Mucosa of descending colon (tissue), 3 donors: ENCODE results near the gene PIM1. TPM values are rescaled to one million over a fixed set of nuclear protein-coding genes. Genes with fewer than 3 reads are reported as not detected.
A peak's percentile ranks its signal among the peaks of the same experiment; 100 is the strongest.

Experiments used
- ATAC-seq: fragments of 200-7000 bp; cut with Tn5 transposase; one replicate; pipeline ENCODE4 v1.9.1; 2020; ENCODE audit warnings: mild to moderate bottlenecking, moderate library complexity
- DNase-seq, 3 donors: peaks; one replicate each; pipeline ENCODE4 v3.0.0-alpha.2; 2020
- H3K36me3 ChIP-seq: fragments of 200-600 bp; one replicate; pipeline ENCODE4 v1.8.0; 2021; ENCODE audit warnings: low read depth, mild to moderate bottlenecking
- H3K4me1 ChIP-seq: fragments of 200-600 bp; one replicate; pipeline ENCODE4 v1.8.0; 2021; ENCODE audit warnings: low read depth, mild to moderate bottlenecking
- H3K4me3 ChIP-seq: fragments of 200-600 bp; one replicate; pipeline ENCODE4 v1.8.0; 2021; ENCODE audit warnings: mild to moderate bottlenecking
- H3K9me3 ChIP-seq: fragments of 200-600 bp; one replicate; pipeline ENCODE4 v1.8.0; 2021; ENCODE audit warnings: mild to moderate bottlenecking
- intact Hi-C, 2 donors: fragments of 100-400 bp; cut with DNase I in 1 of 2; cut with micrococcal nuclease in 1 of 2; formaldehyde crosslinking; loops; one replicate each; pipeline versions ENCODE4 v1.11.0 to v1.11.1; 2022; cut with DNase I, micrococcal nuclease
- total RNA-seq, 3 donors: library from RNA; stranded (reverse); fragmentation: NEBNext Ultra II Directional in 2 of 3; extraction: Animal tissue kit (Norgen Biotek cat#: 25700) in 2 of 3; gene quantifications; one replicate each; pipeline versions ENCODE4 v1.2.1 to v1.2.4, GENCODE V29; 2021 to 2023
- TF ChIP-seq, protein P1 (sequence below): fragments of 200-600 bp; IDR thresholded peaks from one replicate; pipeline ENCODE4 v1.8.0; 2022; ENCODE audit warnings: antibody characterized with exemption, mild to moderate bottlenecking
- donor health status: DM: no; HTN: no; CAD: no; lungs with moderate emphysema.
- donor health status: DM: no; HTN: no; CAD: no.
- donor health status: DM: no; HTN: yes; CAD: no.

The PIM1 gene
- total RNA-seq, 3 donors from 2014 or later, result 36.9 to 84.1 (median 56.0) TPM

DNA sequence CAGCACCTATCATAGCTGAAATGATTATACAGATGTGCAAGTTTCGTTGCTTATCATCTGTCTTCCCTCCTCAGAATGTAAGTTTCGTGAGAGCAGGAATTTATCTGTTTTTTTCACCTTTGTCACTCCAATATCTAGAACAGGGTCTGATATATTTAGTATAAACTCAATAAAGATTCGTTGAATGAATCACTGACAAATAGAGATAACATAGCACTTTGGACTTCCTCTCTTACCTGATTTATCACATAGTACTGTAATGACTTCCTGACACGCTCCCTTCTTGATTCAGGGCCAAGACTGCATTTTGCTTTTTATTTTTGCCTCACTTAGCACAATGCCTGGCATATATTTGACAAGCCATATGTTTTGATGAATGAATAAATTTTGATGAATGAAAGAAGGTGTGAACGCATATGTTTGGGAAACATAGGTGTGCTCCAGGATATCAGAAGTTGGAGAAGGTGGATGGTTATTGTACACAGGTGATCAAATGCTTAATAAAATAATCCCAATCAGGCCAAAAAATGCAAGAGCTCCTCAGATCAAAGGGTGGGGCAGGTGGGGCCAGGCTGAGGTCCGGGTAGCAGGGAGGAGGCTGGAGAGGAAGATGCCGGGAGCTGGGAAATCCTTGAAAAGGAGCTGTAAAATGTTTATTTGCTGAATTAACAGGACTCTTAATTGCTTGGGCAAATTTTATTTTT lies 33.0 kb downstream of the PIM1 start:
- TF ChIP-seq, protein P1, sequence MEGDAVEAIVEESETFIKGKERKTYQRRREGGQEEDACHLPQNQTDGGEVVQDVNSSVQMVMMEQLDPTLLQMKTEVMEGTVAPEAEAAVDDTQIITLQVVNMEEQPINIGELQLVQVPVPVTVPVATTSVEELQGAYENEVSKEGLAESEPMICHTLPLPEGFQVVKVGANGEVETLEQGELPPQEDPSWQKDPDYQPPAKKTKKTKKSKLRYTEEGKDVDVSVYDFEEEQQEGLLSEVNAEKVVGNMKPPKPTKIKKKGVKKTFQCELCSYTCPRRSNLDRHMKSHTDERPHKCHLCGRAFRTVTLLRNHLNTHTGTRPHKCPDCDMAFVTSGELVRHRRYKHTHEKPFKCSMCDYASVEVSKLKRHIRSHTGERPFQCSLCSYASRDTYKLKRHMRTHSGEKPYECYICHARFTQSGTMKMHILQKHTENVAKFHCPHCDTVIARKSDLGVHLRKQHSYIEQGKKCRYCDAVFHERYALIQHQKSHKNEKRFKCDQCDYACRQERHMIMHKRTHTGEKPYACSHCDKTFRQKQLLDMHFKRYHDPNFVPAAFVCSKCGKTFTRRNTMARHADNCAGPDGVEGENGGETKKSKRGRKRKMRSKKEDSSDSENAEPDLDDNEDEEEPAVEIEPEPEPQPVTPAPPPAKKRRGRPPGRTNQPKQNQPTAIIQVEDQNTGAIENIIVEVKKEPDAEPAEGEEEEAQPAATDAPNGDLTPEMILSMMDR, result no peak
- DNase-seq, result peak in 1 of 3 donors; percentile 67

DNA sequence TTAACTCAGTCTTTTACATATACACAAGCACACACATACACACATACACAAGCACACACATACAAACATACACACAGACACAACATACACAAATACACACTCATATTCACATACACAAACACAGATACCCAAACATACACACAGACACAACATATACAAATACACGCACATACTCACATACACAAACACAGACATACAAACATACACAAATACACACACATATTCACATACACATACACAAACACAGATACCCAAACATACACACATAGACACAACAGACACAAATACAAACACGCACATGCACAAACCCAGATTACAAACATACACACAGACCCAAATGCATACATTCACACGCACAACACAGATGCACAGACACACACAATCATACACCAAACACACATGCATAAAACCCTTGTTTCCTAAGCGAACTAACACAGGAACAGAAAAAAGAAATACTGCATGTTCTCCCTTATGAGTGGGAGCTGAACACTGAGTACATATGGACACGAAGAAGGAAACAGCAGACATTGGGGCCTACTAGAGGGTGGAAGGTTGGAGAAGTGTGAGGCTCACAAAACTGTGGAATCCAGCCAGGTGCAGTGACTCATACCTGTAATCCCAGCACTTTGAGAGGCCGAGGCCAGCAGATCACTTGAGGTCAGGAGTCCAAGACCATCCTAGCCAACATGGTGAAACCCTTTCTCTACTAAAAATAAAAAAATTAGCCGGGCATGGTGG lies 34.2 kb downstream of the PIM1 start:
- DNase-seq (peak in 2 of 3 donors; percentile 61 to 84), ATAC-seq (peak; percentile 84)
- Histone ChIP-seq H3K9me3 (no peaks in the 10 kb centered on the region), H3K36me3 (no peaks in the 10 kb centered on the region), H3K4me3 (no peak overlapping the region), H3K4me1 (peaks cover 18% of the 10 kb centered on the region)
- TF ChIP-seq, protein P1, result no peak
- intact Hi-C loops, result loop anchor here (10.0 kb wide), 1 partner anchor 179 kb away; no protein-coding TSS in a partner anchor

More for the DNA sequence above, 33.0 kb downstream of the PIM1 start:
- ATAC-seq, result peak; percentile 88
- no peaks in the 10 kb centered on the region for H3K9me3 ChIP-seq
- H3K36me3 ChIP-seq, result no peaks in the 10 kb centered on the region
- H3K4me3 ChIP-seq, result no peak overlapping the region
- intact Hi-C loops, result loop anchor here (10.0 kb wide), 1 partner anchor 178 kb away; no protein-coding TSS in a partner anchor
- peaks cover 18% of the 10 kb centered on the region for H3K4me1 ChIP-seq

DNA sequence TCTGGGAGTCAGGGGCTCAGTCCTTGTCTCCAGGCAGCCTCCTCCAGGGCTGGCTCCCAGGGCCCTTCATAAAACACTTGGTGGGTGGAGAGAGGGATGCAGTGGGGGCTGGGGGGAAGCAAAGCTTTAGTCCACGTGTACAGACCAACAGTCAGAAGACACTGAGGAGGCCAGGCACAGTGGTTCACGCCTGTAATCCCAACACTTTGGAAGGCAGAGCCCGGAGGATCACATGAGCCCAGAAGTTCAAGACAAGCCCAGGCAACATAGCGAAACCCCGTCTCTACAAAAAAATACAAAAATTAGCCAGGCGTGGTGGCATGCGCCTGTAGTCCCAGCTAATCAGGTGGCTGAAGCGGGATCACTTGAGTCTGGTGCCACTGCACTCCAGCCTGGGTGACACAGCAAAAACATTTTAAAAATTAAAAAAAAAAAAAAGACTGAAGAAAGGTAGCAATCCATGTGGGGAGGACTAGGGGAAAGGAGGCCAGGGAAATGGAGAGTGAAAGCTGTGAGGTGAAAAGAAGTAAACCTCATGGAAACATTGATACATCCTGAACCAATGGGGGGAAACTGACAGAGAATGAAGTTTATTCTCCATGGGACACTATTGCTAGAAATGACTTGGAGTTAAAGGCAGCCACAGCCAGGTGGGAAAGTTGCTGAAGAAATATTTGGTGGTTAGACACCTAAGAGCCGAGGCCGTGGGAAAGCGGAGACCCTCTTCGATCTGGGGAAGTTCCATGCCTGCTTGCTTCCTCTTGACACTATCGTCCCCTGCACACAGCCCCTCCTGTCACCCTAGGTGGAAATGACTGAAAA lies 35.4 kb downstream of the PIM1 start:
- no peak overlapping the region for H3K4me3 ChIP-seq
- no peaks in the 10 kb centered on the region for H3K36me3 ChIP-seq
- TF ChIP-seq, protein P1, result no peak
- ATAC-seq (no peak), DNase-seq (no peak)
- intact Hi-C loops, result loop anchor here (10.0 kb wide), 1 partner anchor 181 kb away; no protein-coding TSS in a partner anchor
- peaks cover 20% of the 10 kb centered on the region for H3K4me1 ChIP-seq
- H3K9me3 ChIP-seq, result no peaks in the 10 kb centered on the region

DNA sequence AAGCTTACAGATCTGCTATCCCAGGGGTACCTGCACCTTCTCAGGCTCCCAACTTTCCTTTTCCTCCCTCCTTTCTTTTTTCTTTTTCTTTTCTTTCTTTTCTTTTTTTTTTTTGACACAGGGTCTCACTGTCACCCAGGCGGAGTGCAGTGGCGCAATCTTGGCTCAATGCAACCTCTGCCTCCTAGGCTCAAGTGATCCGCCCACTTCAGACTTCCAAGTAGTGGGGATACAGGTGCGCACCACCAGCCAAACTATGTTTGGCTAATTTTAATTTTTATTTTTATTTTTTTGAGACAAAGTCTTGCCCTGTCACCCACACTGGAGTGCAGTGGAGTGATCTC lies 36.0 kb downstream of the PIM1 start:
- intact Hi-C loops, result loop anchor here (10.0 kb wide), 1 partner anchor 181 kb away; no protein-coding TSS in a partner anchor
- H3K36me3 ChIP-seq, result no peaks in the 10 kb centered on the region
- DNase-seq, result no peak
- no peak for ATAC-seq
- H3K9me3 ChIP-seq, result no peaks in the 10 kb centered on the region
- peaks cover 24% of the 10 kb centered on the region for H3K4me1 ChIP-seq
- TF ChIP-seq, protein P1, result no peak
- H3K4me3 ChIP-seq, result no peak overlapping the region

DNA sequence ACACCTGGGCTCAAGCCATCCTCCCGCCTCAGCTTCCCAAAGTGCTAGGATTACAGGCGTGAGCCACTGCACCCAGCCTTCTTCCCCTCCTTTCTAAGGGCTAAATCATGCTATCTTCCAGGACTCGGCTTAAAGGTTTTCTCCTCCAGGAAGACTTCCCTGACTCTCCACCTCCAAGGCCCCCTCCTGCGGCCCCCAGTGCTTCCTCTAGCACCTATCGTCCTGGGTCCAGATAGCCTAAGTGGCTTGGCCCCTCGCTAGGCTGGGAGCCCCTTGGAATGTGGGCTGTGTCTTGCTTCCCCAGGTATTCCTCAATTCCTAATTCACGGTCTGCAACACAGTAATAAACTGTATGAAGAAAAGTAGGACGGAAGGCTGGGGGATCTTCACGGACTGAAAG lies 36.7 kb downstream of the PIM1 start:
- TF ChIP-seq, protein P1, result no peak
- DNase-seq, result no peak
- ATAC-seq, result no peak
- intact Hi-C loops, result loop anchor here (10.0 kb wide), 1 partner anchor 182 kb away; no protein-coding TSS in a partner anchor
- Histone ChIP-seq H3K4me1 (peaks cover 24% of the 10 kb centered on the region), H3K9me3 (no peaks in the 10 kb centered on the region), H3K4me3 (no peak overlapping the region), H3K36me3 (no peaks in the 10 kb centered on the region)
